Activated T-helper 9 cell treated with anti-CD3 and anti-CD28 coated beads, Interleukin-2, amount 50 U/mL, for 16 hours (primary cell): ENCODE data around the gene TMEM30B.

Experiments used
- DNase-seq: peaks from one replicate; pipeline ENCODE4 v3.0.0-alpha.2; 2020; ENCODE audit warnings: low read depth

Gene TMEM30B

DNA sequence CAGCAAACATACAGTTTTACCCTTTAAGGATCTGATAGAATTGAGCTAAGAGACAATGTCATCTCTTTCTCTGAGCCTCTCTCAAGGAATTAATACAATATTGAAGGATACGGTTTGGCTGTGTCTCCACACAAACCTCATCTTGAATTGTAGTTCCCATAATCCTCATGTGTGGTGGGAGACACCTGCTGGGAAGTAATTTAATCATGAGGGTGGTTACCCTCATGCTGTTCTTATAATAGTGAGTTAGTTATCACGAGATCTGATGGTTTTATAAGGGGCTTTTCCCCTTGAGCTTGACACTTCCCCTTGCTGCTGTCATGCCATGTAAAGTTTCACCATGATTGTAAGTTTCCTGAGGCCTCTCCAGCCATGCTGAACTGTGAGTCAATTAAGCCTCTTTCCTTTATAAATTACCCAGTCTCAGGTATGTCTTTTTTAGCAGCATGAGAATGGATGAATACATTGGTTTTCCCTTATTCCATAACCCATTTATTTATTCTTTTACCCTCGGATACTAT, 47.6 kb downstream of the TMEM30B start:
- DNase-seq, result no peak

DNA sequence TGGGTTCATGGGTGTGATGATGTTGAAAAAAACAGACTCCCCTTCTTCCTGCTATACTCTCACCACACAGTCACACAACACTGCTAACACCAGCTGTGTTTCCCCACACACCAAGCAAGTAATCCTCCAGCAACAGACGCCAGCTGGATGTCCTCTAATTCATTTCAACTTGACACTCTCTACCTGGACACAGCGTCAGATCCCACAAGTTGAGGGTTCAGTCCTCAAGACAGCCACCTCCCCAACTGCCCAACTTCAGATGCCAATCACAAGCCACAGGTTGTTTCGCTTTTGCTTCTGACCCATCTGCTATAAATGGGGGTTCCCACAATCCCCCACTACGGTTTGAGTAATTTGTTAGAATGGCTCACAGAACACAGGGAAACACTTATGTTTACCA, 49.3 kb downstream of the TMEM30B start:
- no peak for DNase-seq

DNA sequence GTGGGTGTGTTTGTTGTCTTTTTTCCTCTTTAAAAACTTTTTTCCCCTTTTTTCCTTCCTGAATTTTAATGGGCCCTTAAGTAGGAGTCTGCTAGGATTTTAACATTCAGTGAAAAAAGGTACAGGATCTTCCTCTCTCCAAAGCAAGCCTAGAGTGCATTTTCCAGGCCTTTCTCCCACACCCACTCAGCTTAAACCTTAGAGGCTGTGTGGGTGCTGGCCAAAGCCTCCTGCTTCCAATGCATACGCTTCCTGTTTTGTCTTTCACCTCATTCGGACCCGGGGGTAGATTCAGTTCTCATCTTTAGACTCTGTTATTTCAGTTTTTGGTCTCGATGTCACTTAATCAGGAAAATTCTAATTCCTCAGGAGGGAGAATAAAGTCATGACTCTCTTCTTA, 51.2 kb downstream of the TMEM30B start:
- no peak for DNase-seq

DNA sequence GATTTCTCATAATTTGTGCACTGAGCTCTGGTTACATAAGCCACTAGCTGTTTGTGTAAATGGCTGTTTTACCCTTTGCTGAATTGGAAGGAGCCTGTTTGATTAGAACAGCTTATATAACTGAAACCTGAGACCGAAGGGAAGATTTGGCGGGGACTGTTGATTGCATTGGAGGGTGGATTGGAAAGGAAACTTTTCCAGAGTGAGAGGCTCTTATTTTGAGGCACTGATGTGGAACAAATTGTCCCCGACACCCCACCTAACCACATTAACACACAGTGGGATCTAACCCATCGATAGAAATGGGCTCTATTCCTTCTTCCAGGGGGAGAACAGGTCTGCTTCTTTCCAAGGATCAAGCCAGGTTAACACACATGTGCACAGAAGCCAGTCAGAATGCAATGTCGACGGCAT, 51.7 kb downstream of the TMEM30B start:
- no peak for DNase-seq

DNA sequence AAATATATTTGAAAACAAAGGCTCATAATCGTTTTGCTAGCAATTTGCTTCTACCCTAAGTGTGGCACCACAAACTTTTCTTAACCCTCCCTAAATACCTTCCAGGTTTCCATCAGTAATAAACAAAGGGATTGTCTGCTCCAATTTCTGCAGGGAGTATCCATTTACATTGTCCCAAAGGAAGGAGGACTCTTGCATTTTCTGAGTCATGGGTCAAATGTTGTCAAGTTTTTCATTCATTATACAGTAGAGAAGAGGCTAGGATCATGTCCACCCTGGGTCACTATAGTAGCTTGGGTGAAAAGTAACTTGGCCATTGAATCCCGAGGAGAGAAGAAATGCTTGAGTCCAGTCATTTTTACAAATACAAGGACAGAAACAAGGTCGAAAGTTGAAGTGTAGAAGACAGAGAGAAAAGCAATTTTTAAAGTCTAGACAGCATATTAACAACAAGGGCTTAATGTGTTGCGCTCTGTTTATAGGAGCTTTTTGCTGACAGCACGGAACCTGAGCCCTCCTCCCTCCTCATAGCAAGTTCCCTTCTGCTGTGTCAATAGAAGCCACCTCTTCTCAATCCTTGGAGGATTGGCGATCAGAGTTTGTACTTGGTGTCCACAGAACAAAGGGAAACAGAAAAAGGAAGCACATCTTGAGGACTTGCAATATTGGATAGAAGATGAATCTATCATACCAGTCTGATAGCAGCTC, 53.1 kb downstream of the TMEM30B start:
- DNase-seq, result no peak
